GM12872 (cell line): ENCODE measurements around the gene SLC2A4RG.

ENCODE experiments used
- CTCF ChIP-seq: IDR thresholded peaks from 3 replicates; pipeline ENCODE4 v1.5.1; 2011; ENCODE audit warnings: low read depth, mild to moderate bottlenecking, low read length, moderate library complexity; ENCODE audit not compliant: insufficient read depth

Gene SLC2A4RG

GRCh38 chr20:63693083-63693732 lies 46.4 kb upstream of the SLC2A4RG start:
- TF ChIP-seq CTCF, result no peak

- TF ChIP-seq CTCF, result no peak
These were observed 45.6 kb upstream of the SLC2A4RG start for GRCh38 chr20:63693733-63694583.

GRCh38 chr20:63694584-63695423 lies 44.8 kb upstream of the SLC2A4RG start:
- TF ChIP-seq CTCF, result no peak

- TF ChIP-seq CTCF, result no peak
These were observed 43.9 kb upstream of the SLC2A4RG start for GRCh38 chr20:63695424-63696305.

GRCh38 chr20:63696306-63696627 lies 43.3 kb upstream of the SLC2A4RG start:
- no peak for TF ChIP-seq CTCF

- no peak for TF ChIP-seq CTCF
These were observed 42.8 kb upstream of the SLC2A4RG start, which contains the start of gene TNFRSF6B for GRCh38 chr20:63696628-63697356. Gene TNFRSF6B, plus strand, starts transcription at chr20:63696652. Its CDS starts 116 bp downstream, at chr20:63696768.
